ENCODE results near the gene C2orf15.

C2orf15 gene

DNA sequence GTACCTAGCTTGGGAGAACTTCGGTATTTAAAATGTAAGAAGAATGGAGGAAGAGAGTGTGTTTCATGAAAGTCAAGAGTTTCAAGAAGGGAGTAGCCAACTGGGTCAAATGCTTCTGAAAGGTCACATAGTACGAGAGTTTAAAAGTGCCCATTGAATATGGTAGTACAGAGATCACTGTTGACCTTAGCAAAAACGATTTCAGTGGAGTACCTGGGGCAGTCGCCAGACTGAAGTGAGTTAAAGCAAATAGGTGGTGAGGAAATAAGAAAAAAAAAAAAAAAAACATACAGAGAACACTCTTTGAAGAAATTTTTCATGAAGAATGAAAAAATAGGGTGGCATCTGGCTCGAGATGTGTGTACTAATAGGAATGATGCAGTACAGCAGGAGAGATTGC, 24.7 kb downstream of the C2orf15 start:
- TF ChIP-seq, protein P1, sequence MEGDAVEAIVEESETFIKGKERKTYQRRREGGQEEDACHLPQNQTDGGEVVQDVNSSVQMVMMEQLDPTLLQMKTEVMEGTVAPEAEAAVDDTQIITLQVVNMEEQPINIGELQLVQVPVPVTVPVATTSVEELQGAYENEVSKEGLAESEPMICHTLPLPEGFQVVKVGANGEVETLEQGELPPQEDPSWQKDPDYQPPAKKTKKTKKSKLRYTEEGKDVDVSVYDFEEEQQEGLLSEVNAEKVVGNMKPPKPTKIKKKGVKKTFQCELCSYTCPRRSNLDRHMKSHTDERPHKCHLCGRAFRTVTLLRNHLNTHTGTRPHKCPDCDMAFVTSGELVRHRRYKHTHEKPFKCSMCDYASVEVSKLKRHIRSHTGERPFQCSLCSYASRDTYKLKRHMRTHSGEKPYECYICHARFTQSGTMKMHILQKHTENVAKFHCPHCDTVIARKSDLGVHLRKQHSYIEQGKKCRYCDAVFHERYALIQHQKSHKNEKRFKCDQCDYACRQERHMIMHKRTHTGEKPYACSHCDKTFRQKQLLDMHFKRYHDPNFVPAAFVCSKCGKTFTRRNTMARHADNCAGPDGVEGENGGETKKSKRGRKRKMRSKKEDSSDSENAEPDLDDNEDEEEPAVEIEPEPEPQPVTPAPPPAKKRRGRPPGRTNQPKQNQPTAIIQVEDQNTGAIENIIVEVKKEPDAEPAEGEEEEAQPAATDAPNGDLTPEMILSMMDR (IDR thresholded peaks at IDR 0.05; ENCODE audit: insufficient read depth, missing control alignments), result no peak
- DNase-seq (ENCODE audit: insufficient read length, low spot score), result no peak
- no peak for FAIRE-seq

DNA sequence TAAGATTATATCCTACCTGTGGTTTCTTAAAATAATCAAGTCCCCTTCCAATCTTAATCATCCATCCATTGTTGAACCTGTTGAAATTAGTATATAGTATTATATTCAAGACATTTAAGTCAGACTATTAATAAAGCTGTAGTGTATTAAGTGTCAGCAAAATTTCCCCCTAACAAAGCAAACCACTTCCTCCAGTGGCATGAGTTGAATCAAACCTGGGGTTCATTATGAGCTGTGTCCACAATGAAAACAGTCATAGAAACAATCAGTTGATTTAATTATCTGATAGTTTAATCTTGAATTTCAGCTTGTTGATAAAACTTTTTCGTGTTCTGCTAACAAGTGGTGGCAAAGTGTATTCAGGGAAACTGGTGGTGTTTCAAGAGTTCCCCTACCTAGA, 28.0 kb downstream of the C2orf15 start:
- FAIRE-seq (no peak), DNase-seq (ENCODE audit: insufficient read length, low spot score) (no peak)
- TF ChIP-seq, protein P1 (IDR thresholded peaks at IDR 0.05; ENCODE audit: insufficient read depth, missing control alignments), result no peak

DNA sequence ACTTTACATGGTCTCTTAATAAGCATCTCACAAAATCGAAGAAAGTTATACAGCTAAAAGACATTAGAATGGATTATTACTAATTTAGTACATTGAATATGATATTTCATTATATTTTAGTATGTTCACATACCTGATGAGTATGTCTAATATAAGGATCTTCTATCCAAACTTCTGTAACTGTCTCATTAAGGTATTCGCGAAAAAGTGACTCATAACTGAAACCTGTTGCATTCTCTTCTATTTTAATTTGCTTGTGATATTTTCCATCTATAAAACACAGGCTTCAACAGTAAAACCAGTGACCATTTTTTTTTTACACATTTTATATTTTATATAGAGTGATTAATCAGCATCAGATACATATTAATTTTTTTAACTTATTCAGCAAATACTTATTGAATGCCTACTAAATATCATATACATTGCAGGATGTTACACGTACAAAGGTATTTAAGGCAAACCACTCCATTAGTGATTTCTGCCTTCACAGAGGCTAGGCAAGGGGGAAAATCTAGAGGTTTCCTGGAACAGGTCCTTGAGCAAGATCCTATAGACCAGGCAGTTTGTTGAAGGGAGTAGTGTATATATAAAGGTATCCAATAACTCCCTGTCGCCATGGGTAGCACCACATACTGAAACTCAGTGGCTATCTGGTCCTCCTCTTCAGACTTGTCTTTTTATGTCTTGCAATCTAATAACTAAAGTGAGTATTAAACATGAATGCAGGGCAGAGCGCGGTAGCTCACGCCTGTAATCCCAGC, 30.1 kb downstream of the C2orf15 start:
- TF ChIP-seq, protein P1 (IDR thresholded peaks at IDR 0.05; ENCODE audit: insufficient read depth, missing control alignments), result no peak
- no peak for DNase-seq (ENCODE audit: insufficient read length, low spot score)
- FAIRE-seq, result no peak

DNA sequence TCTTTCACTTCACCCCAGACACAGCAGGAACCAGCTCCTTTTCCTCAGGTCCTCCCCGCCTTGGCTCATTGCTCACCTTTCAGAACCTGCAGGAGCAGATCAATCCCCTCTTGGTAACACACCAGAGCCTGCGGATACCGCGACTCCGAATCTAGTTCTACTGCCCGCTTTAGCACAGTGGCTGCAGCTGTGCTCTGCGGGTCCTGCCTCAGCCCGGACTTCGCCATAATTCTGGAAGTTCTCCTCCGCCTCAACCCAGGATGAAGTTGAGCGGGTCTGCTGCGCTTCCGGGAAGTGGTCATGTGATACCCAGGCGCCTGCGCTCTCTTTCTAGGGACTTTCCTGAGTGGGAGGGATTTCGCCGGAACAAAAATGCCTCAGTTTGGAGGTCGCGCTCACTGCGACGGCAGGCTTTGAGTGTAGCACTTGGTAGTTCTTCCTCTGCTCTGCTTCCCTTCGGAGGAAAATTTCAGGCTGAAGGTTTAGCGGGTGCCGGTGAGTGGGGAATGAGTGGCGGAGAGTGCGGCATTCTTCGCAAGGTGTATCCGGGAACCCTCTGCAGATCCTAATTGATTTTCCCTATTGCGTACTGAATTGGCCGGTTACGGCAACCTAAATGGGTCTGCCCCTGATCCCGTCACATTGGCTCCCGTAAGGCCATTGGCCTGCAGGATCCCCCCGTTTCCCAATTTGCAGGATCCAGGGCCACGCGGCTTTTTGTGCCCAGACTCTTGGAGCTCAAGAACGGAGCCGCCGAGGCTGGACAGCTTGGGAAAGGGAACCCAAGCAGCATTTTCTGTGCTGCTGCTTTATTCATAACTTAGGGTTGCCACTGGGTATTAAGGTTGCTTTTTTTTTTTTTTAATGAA, 39.5 kb downstream of the C2orf15 start, which contains the start of the genes MITD1 and MRPL30:
TSS of gene MITD1 (minus strand) at position 304 of the 869 bp plus-strand sequence. CDS start at position 227, 77 bp downstream.
TSS of gene MRPL30 (plus strand) at position 430 of the 869 bp plus-strand sequence. CDS start 5,020 bp downstream, outside the sequence.
- FAIRE-seq (no peak), DNase-seq (ENCODE audit: insufficient read length, low spot score) (peak; percentile 21)
- TF ChIP-seq, protein P1 (IDR thresholded peaks at IDR 0.05; ENCODE audit: insufficient read depth, missing control alignments), result no peak

DNA sequence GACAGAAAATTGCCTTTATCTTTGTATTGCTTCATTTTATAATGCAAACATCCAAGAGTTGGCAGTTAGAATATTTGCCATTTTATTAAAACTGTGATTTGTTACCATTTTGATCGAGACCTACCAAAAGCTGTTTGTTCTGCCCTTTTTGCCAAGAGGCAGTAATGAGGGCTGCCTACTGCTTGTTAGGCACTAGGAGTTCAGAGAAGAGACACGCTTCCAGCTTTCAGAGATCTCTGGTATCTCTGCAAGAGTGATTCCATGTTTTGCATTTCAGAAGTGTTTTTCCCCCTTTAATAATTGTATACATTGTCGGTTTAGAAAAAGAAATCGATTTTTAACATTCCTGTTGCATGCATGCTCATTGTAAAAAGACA, 40.1 kb downstream of the C2orf15 start:
- no peak for DNase-seq (ENCODE audit: insufficient read length, low spot score)
- no peak for FAIRE-seq
- TF ChIP-seq, protein P1 (IDR thresholded peaks at IDR 0.05; ENCODE audit: insufficient read depth, missing control alignments), result no peak

DNA sequence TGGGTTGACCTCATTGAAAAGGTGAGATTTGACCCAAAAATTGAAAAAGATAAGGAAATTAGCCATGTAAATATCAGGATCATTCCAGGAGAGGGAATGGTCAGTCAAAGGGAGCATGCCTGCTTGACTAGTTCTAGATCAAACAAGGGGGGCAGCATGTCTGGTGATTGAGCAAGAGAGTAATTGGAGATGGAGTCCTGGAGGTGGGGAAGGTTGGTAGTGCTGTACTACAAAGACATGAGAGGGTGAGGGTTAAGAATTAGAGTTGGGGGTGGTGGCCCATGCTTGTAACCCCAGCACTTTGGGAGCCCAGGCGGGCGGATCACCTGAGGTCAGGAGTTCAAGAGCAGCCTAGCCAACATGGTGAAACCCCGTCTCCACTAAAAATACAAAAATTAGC, 41.5 kb downstream of the C2orf15 start:
- FAIRE-seq (no peak), DNase-seq (ENCODE audit: insufficient read length, low spot score) (no peak)
- TF ChIP-seq, protein P1 (IDR thresholded peaks at IDR 0.05; ENCODE audit: insufficient read depth, missing control alignments), result no peak
